GM12872 (cell line): ENCODE data around the gene IBTK.

Source experiments
- TF ChIP-seq, protein P1 (sequence below): IDR thresholded peaks from 3 replicates; pipeline ENCODE4 v1.5.1; 2011; ENCODE audit warnings: low read depth, mild to moderate bottlenecking, low read length, moderate library complexity; ENCODE audit not compliant: insufficient read depth

The IBTK gene

DNA sequence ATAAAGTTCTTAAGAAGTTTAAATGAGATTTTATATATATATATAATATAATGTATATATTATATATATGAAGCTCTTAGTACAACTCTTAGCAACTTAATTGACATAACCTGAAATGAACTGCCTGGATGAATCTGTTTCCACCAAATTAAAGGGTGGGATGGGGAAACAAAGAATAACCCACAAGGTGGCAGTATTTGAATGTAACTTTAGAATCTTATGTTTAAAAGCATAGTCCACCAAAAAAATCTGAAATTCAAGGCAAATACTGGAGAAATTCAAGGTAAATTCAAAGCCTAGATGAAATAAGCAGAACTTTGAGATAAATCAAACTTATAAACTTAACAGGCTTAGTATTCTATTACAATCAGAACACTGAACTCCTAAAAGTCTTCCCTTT, 4.4 kb upstream of the IBTK start:
- TF ChIP-seq, protein P1, sequence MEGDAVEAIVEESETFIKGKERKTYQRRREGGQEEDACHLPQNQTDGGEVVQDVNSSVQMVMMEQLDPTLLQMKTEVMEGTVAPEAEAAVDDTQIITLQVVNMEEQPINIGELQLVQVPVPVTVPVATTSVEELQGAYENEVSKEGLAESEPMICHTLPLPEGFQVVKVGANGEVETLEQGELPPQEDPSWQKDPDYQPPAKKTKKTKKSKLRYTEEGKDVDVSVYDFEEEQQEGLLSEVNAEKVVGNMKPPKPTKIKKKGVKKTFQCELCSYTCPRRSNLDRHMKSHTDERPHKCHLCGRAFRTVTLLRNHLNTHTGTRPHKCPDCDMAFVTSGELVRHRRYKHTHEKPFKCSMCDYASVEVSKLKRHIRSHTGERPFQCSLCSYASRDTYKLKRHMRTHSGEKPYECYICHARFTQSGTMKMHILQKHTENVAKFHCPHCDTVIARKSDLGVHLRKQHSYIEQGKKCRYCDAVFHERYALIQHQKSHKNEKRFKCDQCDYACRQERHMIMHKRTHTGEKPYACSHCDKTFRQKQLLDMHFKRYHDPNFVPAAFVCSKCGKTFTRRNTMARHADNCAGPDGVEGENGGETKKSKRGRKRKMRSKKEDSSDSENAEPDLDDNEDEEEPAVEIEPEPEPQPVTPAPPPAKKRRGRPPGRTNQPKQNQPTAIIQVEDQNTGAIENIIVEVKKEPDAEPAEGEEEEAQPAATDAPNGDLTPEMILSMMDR, result peak; percentile 27; the same call in 1 of the 3 replicates

DNA sequence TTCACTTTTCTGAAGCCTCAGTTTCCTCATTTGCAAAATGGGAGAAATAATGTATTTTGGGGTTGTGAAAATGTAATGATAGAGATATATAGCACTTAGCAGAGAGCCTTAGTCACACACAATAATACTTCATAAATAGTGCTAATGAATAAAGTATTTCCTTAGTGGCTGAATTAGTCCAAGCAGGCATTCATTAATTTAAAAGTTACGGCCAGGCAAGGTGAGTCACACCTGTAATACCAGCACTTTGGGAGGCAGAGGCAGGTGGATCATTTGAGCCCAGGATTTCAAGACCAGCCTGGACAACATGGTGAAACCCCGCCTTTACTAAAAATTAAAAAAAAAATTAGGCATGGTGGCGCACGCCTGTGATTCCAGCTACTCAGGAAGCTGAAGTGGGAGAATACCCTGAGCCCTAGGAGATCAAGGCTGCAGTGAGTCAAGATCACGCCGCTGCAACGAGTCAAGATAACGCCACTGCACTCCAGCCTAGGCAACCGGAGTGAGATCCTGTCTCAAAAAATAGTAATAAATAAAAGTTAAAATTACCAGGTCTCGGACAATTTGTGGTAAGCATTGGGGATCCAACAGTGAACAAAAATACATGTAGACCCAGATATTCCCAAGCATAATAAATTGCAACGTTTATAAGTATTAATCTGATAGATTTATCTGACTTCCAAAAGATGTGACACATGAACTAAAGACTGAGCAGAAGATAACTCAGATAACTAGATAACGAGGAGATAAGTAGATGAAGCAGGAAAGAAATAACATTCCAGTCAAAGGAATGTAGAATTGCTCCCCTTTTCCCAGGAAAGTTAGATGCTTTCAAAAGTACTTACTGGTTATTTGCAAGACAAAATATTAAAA, 2.1 kb upstream of the IBTK start:
- TF ChIP-seq, protein P1, result no peak

DNA sequence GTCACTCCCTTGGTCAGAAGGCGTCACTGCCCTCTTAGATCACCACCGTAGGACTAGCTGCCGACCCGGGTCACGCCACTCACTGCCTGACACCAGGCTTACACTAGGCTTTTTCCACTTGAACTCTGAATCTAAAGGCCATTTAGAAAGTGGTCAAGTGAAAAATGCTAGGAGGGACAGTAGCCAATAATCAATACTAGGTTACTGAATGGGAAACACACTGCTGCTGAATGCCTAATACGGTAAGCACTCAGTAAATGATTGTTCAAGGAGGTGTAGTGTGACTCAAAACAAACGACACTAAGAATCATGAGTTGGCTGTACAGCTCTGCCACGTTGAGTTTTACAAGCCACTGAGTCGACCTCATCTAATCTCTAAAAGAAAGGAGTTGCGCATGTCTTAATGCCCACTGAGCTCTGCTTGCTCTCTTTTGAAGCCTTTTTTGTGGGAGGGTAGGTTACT, 760 bp upstream of the IBTK start:
- TF ChIP-seq, protein P1, result no peak

DNA sequence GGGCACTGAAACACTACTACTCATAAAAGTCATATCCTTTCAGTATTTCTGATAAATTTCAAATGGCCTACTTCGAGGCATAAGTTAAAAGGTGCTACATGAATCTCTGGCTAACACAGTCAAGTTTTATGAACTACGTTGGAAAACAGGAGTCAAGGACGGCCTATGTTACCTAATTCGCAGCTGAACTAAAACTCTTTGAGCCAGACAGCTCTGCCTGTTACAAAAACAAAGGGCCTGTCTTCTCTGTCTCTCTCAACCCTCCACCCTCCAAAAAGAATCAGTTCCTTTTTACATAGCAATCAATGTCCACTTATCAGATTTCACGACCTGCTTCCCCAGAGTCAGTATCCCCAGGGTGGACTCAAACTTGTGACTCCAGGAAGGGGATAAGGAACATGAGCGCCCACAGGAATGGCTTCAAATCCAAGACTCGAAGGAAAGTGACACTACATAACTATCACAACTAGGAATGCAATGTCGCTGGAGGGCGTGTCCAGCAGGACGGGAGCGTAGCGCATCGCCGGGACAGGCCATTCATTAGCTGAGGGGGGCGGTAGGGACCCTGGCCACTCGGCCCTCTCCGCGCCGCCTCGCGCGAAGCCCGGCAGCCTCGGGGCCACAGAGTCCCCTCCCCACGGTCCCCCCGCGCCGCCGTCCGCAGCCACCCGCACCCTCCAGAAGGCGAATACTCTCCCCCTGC, 591 bp downstream of the IBTK start:
- TF ChIP-seq, protein P1, result no peak

DNA sequence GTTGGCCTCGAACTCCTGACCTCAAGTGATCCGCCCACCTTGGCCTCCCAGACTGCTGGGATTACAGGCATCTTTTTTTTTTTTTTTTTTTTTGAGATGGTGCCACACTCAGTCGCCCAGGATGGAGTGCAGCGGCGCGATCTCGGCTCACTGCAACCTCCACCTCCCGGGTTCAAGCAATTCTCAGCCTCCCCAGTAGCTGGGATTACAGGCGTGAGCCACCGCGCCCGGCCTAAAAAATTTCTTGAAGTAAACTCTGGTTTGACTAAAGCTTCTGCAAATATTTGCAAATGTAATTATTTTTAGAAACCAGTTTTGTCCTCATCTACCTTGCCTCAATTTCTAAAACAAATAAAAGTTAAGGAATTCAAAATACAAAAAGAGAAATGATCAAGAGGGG, 1.2 kb downstream of the IBTK start:
- TF ChIP-seq, protein P1, result no peak

DNA sequence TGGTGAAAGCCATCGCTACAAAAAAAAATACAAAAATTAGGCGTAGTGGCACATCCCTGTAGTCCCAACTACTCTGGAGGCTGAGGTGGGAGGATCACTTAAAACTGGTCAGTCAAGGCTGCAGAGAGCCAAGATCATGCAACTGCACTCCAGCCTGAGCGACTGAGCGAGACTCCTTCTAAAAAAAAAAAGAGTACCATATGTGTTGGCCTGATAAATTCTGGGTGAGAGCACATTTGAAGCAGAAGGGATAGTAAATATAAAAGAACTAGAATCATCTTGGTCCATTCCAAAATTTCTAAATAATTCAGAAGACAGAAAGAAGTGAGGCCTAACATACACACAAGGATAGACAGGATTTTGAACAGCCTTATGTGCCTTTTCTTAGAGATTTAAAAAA, 2.2 kb downstream of the IBTK start:
- TF ChIP-seq, protein P1, result no peak

DNA sequence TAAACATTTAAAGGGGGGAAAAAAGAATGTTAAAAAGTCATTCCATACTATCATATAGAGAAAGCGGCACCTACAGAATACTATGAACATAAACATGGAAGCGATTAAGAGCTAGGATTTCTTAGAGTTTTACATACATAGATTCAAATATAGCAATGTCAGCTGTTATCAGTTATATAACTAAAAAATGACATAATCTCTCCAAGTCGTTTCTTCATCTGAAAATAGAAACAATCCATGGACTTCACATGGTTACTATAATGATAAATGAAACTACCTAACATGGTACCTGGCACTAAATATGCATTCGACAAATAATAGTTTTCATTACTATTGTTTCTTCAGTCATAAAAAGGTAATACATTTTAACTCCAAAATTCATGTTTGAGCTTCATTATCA, 3.7 kb downstream of the IBTK start:
- TF ChIP-seq, protein P1, result no peak
